ENCODE measurements around the gene CLEC16A. TPM values are rescaled to one million over a fixed set of nuclear protein-coding genes. Genes with fewer than 3 reads are reported as not detected.

Gene CLEC16A
- total and polyA plus RNA-seq, 2 experiments from 2014 or later, result 9.9 to 24.1 TPM

DNA sequence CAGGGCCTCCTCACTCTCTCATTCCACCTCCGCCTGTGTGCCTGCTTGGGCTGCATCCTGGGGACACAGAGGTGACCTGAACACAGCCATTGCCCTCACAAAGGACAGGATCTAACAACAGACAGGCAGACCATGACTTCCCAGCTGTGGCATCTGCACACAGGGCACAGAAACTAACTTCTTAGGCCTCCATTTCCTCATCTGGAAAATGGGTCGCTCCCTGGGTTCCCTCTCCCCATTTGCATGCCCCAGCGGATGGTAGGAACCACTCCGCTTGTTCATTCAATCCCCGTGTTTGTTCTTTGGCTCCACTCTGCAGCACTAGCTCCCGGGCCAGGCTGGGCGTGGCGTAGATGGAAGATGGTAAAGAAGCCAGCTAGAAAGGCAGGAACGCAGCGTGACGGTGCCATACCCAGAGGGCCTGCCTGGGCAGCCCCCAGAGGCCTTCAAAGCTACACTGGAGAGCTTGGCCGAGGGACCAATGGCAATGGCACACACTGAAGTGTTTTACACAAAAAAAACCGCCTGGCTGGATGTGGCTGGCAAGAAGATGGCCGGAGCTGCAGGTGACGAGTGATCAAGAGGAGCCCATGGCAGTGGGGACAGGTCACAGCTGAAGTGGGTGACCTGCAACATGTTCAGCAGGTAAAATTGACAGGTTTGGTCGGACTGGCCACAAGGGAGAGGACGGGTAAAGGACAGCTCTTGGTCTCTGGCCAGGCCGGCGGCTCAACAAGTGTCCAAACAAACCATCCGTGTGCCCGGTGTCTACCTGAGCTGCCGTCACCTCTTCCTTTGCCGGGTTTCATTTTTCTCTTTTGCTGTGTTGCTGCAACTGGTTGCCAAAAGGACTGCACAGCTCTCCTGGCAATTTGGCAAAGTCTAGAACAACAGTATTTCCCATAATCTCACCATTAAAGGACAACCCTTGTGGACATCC, 244.7 kb downstream of the CLEC16A start (continued):
- TF ChIP-seq, protein P1, sequence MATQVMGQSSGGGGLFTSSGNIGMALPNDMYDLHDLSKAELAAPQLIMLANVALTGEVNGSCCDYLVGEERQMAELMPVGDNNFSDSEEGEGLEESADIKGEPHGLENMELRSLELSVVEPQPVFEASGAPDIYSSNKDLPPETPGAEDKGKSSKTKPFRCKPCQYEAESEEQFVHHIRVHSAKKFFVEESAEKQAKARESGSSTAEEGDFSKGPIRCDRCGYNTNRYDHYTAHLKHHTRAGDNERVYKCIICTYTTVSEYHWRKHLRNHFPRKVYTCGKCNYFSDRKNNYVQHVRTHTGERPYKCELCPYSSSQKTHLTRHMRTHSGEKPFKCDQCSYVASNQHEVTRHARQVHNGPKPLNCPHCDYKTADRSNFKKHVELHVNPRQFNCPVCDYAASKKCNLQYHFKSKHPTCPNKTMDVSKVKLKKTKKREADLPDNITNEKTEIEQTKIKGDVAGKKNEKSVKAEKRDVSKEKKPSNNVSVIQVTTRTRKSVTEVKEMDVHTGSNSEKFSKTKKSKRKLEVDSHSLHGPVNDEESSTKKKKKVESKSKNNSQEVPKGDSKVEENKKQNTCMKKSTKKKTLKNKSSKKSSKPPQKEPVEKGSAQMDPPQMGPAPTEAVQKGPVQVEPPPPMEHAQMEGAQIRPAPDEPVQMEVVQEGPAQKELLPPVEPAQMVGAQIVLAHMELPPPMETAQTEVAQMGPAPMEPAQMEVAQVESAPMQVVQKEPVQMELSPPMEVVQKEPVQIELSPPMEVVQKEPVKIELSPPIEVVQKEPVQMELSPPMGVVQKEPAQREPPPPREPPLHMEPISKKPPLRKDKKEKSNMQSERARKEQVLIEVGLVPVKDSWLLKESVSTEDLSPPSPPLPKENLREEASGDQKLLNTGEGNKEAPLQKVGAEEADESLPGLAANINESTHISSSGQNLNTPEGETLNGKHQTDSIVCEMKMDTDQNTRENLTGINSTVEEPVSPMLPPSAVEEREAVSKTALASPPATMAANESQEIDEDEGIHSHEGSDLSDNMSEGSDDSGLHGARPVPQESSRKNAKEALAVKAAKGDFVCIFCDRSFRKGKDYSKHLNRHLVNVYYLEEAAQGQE (IDR thresholded peaks at IDR 0.05; ENCODE audit: unreplicated experiment), result no peak
- TF ChIP-seq STAT1 (IDR thresholded peaks at IDR 0.05; ENCODE audit: unreplicated experiment) (no peak), ZNF462 (CRISPR knock-in tag; IDR thresholded peaks at IDR 0.05) (no peak)

Data from GM23338 (cell line).